Umbilical cord (tissue), 2 donors: ENCODE data around the gene FSCN2. TPM values are rescaled to one million over a fixed set of nuclear protein-coding genes. Genes with fewer than 3 reads are reported as not detected.

Source experiments
- DNase-seq: peaks from one replicate; pipeline ENCODE4 v3.0.0-alpha.2; 2015; ENCODE audit warnings: low spot score
- total RNA-seq: library from RNA; depleted of rRNA; stranded (reverse); fragments of >200 nt; gene quantifications from one replicate; pipeline ENCODE4 v1.2.3, GENCODE V29; 2014; ENCODE audit warnings: low replicate concordance; ENCODE audit not compliant: insufficient read depth

FSCN2 gene
- total RNA-seq, 1 donor from 2014 or later = 2.2 TPM

DNA sequence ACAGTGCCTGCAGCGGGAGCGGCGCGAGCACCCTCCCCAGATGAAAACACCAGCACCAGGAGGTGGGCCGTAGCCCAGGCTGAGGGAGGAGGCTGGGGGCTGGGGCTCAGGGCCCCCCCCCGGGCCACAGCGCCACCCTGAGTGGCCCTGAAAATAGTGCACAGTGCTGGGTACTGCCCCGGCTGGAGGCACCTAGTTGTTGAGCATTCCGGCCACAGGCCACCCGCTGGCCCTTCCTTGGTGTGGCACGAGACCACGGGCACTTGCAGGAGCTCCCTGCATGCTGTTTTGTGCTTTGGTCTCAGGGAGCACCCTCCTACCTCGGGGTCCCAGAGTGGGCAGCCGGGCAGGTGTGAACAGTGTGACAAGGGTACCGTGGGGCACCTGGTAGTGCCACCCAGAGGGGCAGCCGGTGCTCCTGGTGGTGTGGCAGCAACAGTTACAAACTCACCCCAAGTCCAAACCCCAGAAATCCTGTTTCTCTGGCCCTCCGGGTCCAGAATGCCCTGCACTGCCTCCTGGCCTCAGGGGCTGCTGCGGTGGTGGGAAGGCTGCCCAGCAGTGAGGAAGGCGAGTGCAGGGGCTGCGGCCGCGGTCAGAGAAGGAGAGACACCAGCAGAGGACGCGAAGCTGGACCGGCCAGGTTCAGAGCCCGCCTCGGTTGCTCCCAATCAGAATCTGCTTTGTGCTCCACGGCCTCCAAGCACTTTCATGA, 11.9 kb downstream of the FSCN2 start:
- no peak for DNase-seq

DNA sequence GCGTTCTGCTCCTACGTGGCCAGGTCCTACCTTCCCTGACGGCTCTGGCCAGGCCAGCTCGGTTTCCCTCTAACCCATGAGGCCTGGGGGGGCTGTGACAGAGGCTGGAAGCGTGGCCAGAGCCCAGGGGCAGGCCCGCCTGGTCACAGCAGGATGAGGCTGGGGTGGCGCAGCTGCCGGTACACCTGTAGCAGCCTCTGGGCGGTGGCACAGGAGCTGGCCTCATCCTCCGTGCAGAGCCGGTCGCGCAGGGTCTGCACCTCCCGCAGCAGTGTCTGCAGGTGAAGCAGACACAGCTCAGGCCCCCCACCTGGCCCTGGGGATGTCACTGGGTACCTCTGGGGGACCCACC, 12.5 kb downstream of the FSCN2 start:
- no peak for DNase-seq

DNA sequence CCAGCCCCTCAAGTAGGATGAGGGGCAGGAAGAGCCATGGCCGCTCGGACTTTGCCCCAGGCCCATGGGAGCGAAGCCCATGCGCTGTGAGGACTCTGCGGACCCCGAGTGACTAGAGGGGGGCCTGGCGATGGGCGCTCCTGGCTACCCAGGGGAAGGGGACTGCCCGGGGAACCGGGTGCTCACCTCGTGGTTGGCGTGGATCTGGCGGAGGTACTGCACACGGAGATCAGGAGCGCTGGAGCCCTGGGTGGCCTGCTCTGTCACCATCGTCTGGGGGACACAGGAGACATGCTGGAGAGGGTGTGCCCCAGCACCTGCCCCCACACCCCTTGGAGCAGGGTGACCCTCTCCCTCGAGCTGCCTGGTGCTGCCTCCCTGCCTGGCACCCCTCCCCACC, 12.9 kb downstream of the FSCN2 start:
- DNase-seq = no peak

GRCh38 chr17:81542431-81543338, 14.5 kb downstream of the FSCN2 start:
- no peak for DNase-seq

- no peak for DNase-seq
Observed at GRCh38 chr17:81543339-81543675, 15.1 kb downstream of the FSCN2 start.

DNA sequence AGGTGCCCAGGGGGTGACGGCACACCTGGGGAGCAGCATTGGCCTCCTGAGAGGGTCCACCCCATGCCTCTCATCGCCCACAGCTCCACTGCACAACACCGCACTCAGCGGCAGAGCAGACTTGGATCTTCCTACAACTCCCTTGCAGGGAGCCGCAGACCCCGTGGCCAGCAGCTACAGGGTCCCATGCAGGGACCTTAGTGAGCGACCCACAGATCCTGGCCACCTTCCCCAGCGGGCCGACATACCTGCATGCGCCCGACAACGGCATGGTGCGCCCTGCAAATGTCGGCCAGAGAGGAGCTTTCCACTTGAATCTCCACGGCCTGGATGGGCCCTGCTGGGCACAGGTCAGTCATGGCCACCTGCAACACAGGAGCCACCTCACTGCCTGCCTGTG, 15.6 kb downstream of the FSCN2 start:
- no peak for DNase-seq

GRCh38 chr17:81544281-81544974, 16.3 kb downstream of the FSCN2 start:
- no peak for DNase-seq

DNA sequence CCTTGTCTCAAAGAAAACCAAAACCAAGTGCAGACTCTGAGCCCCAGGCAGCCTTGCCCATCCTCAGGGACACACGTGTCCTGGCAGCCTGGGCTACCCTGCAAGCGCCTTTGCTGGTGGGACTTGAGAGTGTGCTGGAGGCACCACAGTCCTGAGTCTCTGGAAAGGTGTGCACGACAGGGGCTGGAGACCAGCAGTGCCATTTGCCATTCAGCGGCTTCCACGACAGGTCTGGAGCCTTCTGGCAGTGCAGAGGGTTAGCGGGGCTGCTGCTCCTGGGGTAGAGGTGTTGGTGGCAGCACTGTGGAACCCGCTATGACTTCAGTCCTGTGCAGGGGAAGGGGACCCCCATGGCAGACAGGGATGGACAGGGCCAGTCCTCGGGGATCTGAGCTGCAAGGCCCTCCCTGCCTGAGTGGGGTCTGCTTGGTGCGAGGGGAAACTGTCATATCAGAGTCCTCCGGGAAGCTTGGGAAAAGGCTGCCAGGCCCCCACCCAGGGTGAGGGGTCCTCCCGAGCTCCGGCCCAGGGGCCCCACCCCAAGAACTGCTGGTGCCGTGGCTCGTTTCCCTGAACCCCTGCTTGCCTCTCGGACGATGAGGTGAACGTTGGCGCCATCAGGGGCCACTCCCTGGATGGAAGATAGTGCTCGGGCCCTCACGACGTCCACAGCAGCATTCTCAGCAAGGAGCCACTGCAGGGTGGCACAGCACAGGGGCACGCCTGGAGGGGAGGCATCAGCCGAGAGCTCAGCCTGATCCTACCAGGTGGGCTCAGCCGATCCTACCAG, 17.2 kb downstream of the FSCN2 start:
- DNase-seq = no peak

DNA sequence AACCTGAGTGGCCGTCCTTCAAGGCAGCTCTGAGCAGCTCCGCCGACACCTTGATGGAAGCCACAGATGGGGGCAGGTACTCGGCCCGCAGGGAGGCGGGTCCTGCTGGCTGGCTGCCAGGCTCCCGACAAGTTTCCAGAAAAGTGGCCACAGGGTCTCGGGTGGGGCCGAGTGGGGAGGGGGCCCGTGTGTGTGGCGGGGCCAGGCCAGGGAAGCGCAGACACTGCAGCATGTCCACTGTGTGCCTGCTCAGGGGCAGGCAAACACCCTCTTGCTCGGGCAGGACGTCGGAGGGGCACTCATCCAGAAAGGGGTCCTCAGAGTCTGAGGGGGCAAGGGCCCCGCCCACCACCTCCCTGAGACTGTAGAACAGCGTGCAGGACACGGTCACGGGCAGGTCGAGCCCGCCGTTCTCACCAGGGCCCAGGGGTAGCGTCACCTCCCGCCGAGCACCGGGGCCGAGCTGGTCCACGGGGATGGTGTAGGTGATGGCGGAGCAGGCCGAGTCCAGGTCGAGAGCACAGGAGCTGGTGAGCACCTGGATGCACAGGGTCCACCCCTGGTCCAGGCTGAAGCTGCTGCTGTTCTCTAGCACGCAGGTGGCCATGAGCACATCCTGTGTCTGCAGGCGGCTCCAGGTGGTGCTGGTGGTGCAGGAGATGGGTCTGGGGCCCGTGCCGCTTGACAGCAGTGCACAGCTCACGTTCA, 18.9 kb downstream of the FSCN2 start:
- DNase-seq = no peak

GRCh38 chr17:81547614-81547982, 19.4 kb downstream of the FSCN2 start:
- no peak for DNase-seq

DNA sequence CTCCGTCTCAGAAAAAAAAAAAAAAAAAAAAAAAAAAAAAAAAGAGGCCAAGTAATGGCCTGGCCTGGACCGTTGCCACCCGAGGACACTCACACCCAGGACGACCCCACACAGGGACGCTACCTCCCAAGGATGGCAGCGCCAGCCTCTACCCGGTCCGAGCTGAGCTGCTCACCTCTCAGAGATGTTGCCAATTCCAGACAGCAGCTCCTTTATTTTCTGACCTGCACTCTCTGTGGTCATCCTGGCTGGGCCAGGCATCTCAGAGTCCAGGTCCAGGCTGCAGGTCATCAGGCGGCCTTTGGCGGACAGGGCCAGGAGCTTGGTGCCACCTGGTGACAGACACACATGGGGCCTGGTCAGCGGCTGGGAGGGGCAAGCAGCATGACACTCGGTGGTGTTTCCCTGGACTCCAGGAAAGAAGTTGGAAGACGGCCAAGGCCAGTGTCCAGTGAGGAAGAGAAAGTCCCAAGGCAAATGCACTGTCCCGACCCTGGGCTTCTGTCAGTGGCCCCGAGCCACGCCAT, 20.9 kb downstream of the FSCN2 start:
- DNase-seq = no peak

GRCh38 chr17:81549826-81550225, 21.6 kb downstream of the FSCN2 start:
- no peak for DNase-seq

- DNase-seq = no peak
Observed at GRCh38 chr17:81550285-81550684, 22.1 kb downstream of the FSCN2 start.

DNA sequence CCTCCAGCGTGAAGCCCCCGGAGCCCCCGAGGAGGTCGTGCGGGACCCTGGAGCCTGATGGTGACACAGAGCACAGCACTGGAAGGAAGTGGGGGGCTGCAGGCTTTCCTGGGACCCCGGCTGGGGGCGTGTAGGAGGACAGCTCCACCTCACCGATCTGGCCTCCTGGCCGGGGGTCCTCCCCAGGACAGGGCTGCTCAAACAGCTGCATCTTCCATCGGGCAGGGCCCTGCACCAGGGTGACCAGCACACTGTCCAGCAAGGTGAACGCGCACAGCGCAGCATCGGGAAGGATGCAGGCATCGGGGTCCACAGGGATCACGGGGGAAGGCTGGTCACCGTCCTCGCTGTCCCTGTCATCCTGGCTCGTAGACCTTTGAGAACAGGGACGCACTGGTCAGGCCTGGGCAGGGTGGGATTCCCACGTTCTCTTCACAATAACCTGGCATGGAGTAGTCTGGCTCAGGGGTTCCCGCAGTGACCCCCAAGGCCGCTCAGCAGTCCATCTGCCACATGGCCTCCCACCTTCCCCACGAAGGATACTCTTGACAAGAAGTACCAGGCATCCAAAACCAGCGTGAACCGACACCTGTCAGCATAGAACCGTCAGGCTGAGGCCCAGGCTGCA, 22.8 kb downstream of the FSCN2 start:
- no peak for DNase-seq

DNA sequence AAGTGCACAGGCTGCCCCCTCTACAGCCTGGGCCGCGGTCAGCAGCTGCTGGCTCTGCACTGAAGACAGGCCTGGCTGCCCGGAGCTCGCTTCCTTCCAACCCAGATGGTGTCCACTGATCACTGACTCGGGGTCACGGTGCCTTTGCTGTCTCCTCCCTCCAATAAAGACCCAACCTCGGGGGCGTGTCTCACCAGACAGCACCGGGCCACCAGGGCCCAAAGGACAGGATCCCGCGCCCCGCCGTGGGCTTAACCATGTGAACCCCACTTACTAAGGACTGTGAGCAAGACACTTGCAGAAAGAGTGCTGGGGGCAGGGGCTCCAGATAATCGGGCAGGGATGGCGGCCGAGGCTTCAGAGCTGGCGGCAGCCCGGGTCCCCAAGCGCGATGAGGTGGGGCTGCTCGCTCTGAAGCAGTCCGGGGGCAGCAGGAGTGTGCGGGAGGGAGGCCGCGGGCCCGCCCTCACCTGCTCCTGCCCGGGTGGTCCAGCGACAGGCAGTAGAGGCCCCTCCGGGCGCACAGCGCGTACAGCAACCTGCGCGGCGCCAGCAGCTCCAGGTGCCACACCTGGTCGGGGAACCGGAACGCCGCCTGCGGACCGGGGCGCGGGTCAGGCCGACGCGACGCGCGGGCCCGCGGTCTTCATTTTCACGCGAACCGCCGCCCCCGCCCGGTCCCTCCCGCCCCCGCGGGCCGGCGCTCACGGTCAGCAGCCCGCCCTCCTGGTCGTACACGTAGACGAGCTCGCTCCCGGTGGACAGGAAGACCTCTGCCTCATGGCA, 23.5 kb downstream of the FSCN2 start:
- no peak for DNase-seq

DNA sequence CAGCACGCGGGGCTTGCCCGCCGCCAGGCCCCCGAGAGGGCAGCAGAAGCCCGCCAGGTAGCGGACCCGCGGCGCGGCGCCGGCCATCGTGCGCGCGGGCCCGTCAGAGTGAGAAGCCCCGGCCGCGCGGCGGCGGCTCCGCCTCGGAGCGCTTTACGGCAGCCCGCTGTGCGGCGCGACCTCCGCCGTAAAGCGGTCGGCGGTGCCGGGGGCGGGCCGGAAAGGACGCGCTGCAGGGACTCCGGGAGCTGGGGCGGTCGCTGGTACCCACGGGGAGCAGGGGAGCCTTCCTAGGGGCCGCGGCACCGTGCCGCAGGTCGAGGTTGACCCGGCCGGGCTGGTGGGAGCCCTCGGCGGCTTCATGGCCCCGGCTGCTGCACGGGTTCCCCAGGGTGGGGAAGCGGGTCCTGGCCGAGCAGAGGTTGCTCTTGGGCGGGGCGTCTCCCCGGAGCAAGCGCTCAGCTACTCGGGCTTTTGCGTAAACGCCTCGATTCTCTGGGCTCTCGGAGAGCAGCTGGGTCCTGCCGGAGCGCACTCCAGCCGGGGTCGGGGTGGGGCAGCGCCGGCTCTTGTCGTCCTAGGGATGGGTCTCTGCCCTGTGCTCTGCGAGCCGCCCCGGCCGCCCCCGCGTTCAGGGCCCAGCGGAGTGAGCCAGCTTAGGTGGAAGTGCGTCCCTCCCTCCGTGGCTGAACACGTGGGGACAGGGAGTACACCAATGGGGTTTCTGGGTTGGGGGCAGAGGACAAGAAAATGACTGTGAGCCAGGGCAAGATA, 24.3 kb downstream of the FSCN2 start, which contains the start of gene FAAP100:
TSS of gene FAAP100 (minus strand) at position 110 of the 774 bp plus-strand sequence. CDS start at position 87, 23 bp downstream.
- DNase-seq = peak; percentile 87

DNA sequence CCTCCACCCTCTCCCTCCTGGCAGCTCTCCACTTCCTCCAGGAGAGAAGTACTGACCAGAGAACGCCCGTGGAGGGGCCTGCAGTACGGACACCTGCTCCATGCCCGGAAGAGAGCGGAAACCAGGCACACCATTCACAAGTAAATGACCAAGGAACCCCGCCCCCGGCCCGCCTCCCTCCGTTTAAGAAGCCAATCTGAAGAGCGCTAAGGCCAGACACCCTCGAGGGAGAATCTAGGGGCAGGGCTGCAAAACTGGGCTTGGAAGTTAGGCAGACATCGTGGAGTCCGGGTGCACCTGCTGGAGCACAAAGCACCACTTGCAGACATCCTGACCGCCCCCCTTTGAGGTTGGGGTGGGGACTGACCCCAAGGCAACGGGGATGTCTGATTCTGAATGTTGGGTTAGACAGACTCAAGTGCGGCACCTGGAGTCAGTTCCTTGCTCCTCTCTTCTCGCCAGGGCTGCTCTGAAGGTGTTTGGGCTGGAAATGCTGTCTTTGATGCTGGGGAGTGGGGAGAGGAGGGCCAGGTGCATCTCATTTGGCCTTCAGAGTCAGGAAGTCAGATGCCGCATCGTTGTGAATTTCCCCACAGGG, 24.9 kb downstream of the FSCN2 start:
- peak; percentile 85 for DNase-seq

GRCh38 chr17:81553616-81554181, 25.5 kb downstream of the FSCN2 start:
- DNase-seq = peak; percentile 51
